Measurements from ENCODE around the gene CEP120.

The CEP120 gene

DNA sequence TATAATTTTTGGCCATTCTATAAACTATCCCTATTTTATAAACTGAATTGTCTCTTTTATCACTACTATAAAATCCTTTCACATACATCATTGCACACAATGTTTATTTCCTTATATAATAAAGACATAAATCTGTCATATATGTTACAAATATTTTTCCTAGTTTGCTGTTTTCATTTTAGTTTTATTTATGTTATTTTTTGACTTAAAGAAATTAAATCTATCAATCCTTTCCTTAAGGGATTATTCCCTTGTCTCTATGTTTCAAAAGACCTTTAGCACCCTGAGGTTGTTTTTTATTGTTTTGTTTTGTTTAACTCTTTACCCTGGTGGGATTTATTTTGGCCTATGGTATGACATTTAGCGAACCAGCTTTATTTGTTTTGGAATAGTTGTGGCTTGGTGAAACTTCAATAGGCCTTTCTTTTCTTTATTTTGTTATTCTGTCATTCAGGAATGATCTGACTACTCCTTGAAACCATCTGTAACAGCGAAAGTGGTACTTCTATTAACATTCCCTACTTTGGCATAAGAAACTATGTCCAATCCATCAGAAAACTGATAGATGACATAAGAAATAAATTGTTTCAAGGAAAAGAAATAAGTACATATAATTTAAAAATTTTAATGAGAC is 125.9 kb downstream of the CEP120 start:
- Histone ChIP-seq H3K27ac (ENCODE audit: low read depth, low read length) (no peak overlapping the region), H3K9ac (ENCODE audit: low read length) (no peak overlapping the region), H3K9me3 (ENCODE audit: low read length) (no peaks in the 10 kb centered on the region), H3K4me3 (ENCODE audit: low read depth in 1 of 2, low read length in 2 of 2) (no peak overlapping the region), H3K4me1 (ENCODE audit: insufficient read depth, low read length) (peaks cover 8% of the 10 kb centered on the region), H3K27me3 (ENCODE audit: control insufficient read depth in 1 of 2, insufficient read depth in 2 of 2, low read length in 2 of 2) (no peaks in the 10 kb centered on the region), H3K36me3 (ENCODE audit: insufficient read depth, low read length) (no peaks in the 10 kb centered on the region)
